ENCODE data around the gene PIGU. TPM values are rescaled to one million over a fixed set of nuclear protein-coding genes. Genes with fewer than 3 reads are reported as not detected.
"Not testable (repeated sequence)": the region's sequence is repeated elsewhere in the genome, so short reads cannot be mapped to it uniquely, and the experiment has no call there.

Gene PIGU
- polyA plus RNA-seq, 3 donors, result 5.8 to 11.3 (median 10.9) TPM

DNA sequence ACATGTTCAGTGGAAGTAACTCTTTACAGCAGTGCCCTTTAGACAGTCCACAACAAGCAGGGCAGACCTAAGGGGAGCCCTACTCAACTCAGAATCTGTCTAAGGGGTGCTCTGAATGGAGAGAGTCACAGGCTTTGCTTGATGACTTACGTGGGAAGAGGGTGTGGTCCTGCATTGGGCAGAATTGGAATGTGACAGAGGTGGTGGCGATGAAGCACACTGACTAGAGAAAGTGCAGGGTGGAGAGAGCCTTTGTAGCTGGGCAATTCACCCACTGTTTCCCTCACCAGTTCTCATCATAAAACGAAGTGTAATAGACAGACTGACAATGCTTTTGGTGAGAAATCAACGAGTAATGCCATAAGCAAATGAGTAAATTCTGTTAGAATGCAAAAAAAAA, 38.5 kb upstream of the PIGU start:
- Mint-ChIP-seq H3K27ac (no peak overlapping the region), H3K9me3 (no peaks in the 10 kb centered on the region), H3K36me3 (peaks cover 64 to 68% of the 10 kb centered on the region in 2 donors), H3K4me1 (peaks cover 5% of the 10 kb centered on the region), H3K27me3 (ENCODE audit: low read depth in 3 of 3) (peaks cover 5 to 8% (median 8%) of the 10 kb centered on the region in 3 donors), H3K4me3 (no peak overlapping the region)
- Histone ChIP-seq H3K36me3 (replicated peaks in 1 of 2; ENCODE audit: control insufficient read depth in 1 of 2, insufficient read depth in 2 of 2, low read length in 2 of 2) (peaks cover 33 to 75% of the 10 kb centered on the region in 2 donors), H3K4me3 (replicated peaks in 1 of 3; ENCODE audit: low read depth in 2 of 3, low read length in 3 of 3) (no peak overlapping the region), H2AFZ (ENCODE audit: insufficient read depth, low read depth, low read length, poor library complexity, severe bottlenecking) (no peak overlapping the region), H3K4me2 (replicated peaks; ENCODE audit: extremely low read depth, low read length, poor library complexity, severe bottlenecking) (no peak overlapping the region), H3K9ac (ENCODE audit: insufficient read depth, low read length, poor library complexity, severe bottlenecking) (no peak overlapping the region), H3K79me2 (ENCODE audit: insufficient read depth, low read length) (no peaks in the 10 kb centered on the region), H3K4me1 (ENCODE audit: control insufficient read depth in 1 of 2, insufficient read depth in 2 of 2, low read length in 2 of 2) (peaks cover 4 to 5% of the 10 kb centered on the region in 2 donors), H3K9me3 (replicated peaks in 1 of 2; ENCODE audit: control insufficient read depth in 1 of 2, insufficient read depth in 1 of 2, low read length in 2 of 2) (no peaks in the 10 kb centered on the region), H3K27ac (ENCODE audit: low read depth in 1 of 2, low read length in 2 of 2) (no peak overlapping the region), H4K20me1 (ENCODE audit: insufficient read depth, low read length) (peaks cover 2% of the 10 kb centered on the region), H3K27me3 (ENCODE audit: control insufficient read depth in 2 of 2, insufficient read depth in 2 of 2, low read length in 2 of 2) (peaks cover 4% of the 10 kb centered on the region in 2 donors)
- WGBS (ENCODE audit: insufficient coverage), result 100% methylated on average over 2 of the region's 4 CpGs
- no peak for DNase-seq
- TF ChIP-seq, protein P1, sequence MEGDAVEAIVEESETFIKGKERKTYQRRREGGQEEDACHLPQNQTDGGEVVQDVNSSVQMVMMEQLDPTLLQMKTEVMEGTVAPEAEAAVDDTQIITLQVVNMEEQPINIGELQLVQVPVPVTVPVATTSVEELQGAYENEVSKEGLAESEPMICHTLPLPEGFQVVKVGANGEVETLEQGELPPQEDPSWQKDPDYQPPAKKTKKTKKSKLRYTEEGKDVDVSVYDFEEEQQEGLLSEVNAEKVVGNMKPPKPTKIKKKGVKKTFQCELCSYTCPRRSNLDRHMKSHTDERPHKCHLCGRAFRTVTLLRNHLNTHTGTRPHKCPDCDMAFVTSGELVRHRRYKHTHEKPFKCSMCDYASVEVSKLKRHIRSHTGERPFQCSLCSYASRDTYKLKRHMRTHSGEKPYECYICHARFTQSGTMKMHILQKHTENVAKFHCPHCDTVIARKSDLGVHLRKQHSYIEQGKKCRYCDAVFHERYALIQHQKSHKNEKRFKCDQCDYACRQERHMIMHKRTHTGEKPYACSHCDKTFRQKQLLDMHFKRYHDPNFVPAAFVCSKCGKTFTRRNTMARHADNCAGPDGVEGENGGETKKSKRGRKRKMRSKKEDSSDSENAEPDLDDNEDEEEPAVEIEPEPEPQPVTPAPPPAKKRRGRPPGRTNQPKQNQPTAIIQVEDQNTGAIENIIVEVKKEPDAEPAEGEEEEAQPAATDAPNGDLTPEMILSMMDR (IDR thresholded peaks at IDR 0.05), result no peak
- intact Hi-C loops (cut with micrococcal nuclease), result no loop called here

DNA sequence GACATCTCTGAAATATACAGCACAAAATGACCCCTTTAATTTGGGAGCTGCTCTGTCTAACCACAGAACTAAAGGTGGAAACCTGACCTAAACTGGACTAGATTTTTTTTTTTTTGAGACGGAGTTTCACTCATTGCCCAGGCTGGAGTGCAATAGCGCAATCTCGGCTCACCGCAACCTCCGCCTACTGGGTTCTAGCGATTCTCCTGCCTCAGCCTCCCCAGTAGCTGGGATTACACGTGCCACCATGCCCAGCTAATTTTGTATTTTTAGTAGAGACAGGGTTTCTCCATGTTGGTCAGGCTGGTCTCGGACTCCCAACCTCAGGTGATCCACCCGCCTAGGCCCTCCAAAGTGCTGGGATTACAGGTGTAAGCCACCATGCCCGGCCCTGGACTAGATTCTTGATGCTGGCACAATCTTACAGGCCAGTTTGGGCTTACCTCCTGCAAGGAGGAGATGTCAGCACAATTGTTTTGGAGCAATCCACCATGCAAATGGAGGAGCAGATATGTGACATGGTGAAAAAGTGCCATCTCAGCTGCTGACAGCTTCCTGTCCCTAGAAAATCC, 37.1 kb upstream of the PIGU start:
- not testable (repeated sequence) for H3K4me1 Mint-ChIP-seq; H3K4me3 ChIP-seq (replicated peaks in 1 of 3; ENCODE audit: low read depth in 2 of 3, low read length in 3 of 3); DNase-seq; H3K9me3 Mint-ChIP-seq; H3K9ac ChIP-seq (ENCODE audit: insufficient read depth, low read length, poor library complexity, severe bottlenecking); H3K27me3 ChIP-seq (ENCODE audit: control insufficient read depth in 2 of 2, insufficient read depth in 2 of 2, low read length in 2 of 2); H3K4me3 Mint-ChIP-seq; H2AFZ ChIP-seq (ENCODE audit: insufficient read depth, low read depth, low read length, poor library complexity, severe bottlenecking); H3K79me2 ChIP-seq (ENCODE audit: insufficient read depth, low read length); H3K9me3 ChIP-seq (replicated peaks in 1 of 2; ENCODE audit: control insufficient read depth in 1 of 2, insufficient read depth in 1 of 2, low read length in 2 of 2); H3K27ac ChIP-seq (ENCODE audit: low read depth in 1 of 2, low read length in 2 of 2); H4K20me1 ChIP-seq (ENCODE audit: insufficient read depth, low read length); H3K4me2 ChIP-seq (replicated peaks; ENCODE audit: extremely low read depth, low read length, poor library complexity, severe bottlenecking)
- WGBS (ENCODE audit: insufficient coverage), result 99% methylated on average over 9 of the region's 10 CpGs
- Histone ChIP-seq H3K4me1 (ENCODE audit: control insufficient read depth in 1 of 2, insufficient read depth in 2 of 2, low read length in 2 of 2) (peaks cover 9 to 16% of the 10 kb centered on the region in 2 donors), H3K36me3 (replicated peaks in 1 of 2; ENCODE audit: control insufficient read depth in 1 of 2, insufficient read depth in 2 of 2, low read length in 2 of 2) (peaks cover 30 to 62% of the 10 kb centered on the region in 2 donors)
- peaks cover 58 to 60% of the 10 kb centered on the region in 2 donors for H3K36me3 Mint-ChIP-seq
- intact Hi-C loops (cut with micrococcal nuclease), result loop anchor here in 1 of 2 donors (5.0 kb wide), 2 partner anchors 37 to 172 kb away; partner anchors contain the start of gene PIGU
- H3K27me3 Mint-ChIP-seq (ENCODE audit: low read depth in 3 of 3), result peaks cover 8 to 17% (median 11%) of the 10 kb centered on the region in 3 donors
- H3K27ac Mint-ChIP-seq, result peak overlapping the region in 1 of 7 donors; percentile 66
